HuH-7.5 (cell line): ENCODE results near the gene ODF2.
"Not testable (repeated sequence)": the region's sequence is repeated elsewhere in the genome, so short reads cannot be mapped to it uniquely, and the experiment has no call there.

ENCODE experiments used
- DNase-seq: peaks from one replicate; pipeline ENCODE4 v3.0.0; 2011; ENCODE audit warnings: low spot score

ODF2 gene

DNA sequence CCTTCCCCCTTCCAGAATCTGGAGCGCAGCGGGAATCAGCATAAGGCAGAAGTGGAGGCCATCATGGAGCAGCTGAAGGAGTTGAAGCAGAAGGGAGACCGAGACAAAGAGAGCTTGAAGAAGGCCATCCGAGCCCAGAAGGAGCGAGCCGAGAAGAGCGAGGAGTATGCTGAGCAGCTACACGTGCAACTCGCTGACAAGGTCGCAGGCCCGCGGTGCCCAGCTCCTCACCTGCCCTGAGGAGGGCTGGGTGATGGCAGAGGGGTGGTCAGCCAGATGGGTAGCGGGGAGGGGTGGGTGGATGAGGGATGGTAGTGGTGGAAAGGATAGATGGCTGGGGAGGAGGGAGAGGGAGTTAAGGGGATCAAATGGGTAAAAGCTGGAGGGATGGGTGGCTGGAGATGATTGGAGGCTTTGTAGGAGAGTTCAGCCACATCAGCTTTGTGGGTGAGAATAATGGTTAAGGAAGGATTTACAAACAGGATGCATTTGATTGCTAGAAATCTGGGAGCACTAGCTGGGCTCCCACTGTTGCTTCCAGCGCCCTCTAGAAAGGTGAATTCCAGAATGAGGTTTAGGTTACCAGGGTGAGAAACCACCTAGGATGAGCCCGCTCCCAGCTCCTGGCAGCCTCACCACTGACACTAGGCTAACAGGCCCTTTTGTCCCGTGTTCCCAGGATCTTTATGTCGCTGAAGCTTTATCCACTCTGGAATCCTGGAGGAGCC, 29.0 kb downstream of the ODF2 start:
- no peak for DNase-seq

DNA sequence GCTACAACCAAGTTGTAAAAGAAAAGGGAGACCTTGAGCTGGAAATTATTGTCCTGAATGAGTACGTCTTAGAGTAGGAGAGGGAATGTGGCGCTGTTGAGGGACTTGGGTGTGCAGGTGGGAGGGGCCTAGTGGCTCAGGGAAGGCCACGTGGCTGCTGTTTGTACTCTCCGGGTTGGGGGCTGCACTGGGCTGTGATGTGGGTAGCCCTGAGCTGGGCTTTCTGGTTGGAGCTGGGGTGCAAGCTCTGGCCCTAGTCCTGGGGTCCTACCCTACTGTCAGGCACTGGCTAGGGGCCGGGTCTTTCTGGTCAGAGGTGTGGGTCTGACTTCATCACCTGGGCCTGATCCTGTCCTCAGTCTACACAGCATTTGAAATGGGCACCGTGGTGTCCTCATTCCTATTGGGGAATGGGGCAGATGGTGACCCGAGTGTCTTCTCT, 29.6 kb downstream of the ODF2 start:
- DNase-seq: no peak

DNA sequence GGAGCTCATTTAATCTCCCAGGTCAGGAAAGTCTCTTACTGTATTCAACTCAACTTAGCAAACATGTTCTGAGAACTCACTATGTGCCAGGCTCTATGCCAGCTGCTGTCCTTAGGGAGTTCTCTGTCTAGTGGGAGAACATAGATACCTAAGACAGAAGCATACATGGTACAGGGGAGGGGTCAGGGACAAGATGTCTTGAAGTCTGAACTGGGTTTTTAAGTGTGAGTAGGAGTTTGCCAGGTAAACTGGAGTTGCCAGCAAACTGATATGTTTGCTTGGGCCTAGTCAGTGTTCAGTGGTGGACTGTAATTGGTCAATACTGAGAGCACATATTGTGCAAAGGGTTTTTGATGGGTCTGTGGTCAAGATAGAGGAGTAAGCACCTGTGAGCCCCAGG, 30.4 kb downstream of the ODF2 start:
- DNase-seq: no peak

DNA sequence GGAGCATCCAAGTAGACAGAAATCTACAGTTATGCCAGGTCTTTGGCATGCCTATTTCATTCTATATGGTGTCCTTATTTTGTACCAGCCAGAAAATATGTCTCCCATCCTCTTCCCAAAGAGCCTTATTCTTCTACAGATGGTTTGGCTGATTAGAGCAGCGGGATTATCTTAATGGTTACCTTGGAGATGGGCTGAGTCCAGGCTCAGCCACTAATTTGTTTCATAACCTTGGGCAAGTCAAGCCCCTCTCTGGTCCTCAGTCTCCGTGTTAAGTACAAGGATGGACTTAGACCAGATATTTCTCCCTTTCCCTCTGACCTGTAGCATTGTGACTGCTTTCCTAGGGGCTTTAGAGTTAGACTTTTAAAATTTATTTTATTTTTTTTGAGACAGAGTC, 37.6 kb downstream of the ODF2 start:
- no peak for DNase-seq

DNA sequence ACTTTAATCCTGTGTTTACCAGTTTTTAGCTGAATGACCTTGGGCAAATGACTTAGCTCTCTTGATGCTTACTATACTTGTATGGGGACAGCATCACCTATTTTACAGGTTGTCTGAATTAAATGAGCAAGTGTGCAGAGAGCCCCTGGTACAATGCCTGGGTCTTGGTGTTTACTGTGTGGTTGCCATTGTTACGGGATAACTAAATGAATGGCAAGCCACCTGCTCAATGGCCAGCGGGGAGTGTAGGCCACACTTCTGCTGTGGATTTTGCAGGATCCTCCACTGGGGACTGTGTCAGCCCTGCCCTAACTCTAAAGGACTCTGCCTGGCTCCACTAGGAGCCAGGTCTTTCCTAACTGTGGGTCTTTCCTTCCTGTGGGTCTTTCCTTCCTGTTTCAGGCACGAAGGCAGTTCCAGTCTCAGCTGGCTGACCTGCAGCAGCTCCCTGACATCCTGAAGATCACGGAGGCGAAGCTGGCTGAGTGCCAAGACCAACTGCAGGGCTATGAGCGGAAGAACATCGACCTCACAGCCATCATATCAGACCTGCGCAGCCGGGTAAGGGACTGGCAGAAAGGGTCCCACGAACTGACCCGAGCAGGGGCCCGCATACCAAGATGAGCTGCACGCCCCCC, 38.4 kb downstream of the ODF2 start:
- DNase-seq: no peak

DNA sequence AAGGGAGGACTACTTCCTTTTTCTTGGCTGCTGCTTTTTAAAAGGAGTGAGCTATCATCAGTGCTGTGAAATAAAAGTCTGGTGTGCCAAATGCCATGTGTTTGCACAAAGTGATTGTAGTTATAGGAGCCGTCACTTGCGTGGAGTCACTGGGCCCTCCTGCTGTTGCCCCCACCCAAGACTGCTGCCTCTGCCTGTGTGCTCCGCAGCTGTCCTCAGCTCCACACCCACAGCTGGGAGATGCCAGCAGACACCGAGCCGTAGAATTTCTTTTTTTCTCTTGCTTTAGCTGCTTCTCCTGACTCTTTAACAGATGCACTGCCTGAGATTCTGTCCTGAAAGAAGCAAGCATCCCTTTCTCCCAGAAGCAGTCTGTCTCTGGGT, 38.9 kb downstream of the ODF2 start:
- no peak for DNase-seq

DNA sequence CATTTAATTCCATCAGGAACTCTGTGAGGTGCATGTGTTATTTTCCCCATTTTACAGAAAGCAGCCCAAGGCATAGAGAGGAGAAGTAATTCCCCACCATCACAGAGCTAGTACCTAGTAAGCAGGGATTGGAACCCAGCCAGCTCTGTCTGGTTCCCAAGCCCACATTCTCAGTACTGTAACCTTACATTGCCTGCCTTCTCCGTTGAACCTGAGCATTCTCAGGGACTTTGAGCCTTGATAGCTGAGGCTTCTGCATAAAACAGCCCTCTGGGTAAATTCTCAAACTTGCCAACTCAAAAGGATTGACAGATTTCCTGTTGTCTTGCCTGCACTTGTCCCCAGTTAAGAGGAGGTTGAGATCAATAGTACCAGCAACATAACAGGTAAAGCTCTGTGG, 39.5 kb downstream of the ODF2 start:
- DNase-seq: no peak

DNA sequence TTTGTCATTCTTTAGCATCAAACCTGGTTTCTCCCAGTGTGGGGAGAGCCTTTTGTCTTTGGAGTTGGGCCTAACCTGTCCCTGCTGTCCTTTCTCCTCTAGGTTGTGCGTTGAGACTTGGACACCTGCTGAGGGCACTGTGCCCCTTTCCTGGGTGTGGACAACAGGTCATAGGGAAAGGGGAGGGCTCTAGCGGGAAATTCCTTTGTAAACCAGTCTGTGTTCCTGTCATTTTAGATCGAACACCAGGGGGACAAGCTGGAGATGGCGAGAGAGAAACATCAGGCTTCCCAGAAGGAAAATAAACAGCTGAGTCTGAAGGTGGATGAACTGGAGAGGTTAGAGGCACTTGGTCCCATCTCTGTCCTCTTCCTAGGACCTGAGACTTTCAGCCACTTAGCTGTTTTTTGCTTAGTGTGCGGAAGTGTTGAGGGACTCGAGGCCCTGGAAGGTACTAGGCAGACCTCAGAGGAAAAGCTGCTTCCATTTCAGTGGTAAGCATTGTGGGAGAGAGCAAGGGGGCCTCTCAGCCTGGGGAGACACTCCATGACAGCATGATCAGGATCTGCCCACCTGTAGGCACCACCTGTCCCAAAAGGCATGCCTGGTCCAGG, 40.1 kb downstream of the ODF2 start:
- DNase-seq: no peak

DNA sequence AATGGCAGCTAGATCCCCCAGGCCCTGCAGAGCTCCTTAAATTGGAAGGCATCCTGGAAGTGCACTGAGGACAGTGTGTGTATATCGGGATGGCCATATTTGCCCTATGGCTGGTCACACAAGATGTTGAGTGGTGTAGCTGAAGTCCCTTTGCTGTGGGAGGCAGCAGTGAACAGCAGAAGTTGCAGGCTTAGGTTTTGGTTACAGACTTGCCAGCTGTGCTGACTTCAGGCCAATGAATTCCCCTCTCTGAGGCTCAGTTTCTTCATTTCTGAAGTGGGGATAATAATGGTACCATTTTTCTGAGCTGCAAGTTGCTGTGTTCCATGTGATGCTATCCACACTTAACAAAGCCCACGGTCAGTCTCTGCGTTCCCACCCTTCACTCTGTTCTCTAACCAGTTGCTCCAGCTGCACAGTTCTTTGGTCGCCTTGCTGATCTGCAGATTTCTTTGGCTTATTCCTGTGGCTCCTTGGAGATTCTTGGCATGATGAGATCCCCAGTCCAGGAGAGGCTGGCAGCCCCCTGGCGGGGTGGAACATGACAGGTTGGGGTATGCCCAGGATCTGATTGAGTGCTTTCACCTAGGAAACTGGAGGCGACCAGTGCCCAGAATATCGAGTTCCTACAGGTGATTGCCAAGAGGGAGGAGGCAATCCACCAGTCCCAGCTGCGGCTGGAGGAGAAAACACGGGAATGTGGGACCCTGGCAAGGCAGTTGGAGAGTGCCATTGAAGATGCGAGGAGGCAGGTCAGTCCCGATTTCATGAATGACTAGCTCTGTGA, 42.2 kb downstream of the ODF2 start:
- DNase-seq: no peak

DNA sequence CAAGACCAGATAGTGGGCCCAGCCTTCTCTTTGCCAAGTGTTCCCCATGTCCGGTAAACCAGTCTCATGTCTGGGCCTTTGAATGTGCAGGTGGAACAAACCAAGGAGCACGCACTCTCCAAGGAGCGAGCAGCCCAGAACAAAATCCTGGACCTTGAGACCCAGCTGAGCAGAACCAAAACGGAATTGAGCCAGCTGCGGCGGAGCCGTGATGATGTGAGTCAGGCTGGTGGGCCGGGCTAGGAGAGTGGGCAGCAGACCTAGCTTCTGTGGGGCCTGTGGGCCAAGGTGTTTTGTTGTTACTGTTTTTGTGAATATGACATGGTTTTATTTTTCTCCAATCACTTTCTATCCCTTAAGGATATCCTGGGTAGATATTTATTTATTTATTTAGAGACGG, 43.1 kb downstream of the ODF2 start:
- no peak for DNase-seq

DNA sequence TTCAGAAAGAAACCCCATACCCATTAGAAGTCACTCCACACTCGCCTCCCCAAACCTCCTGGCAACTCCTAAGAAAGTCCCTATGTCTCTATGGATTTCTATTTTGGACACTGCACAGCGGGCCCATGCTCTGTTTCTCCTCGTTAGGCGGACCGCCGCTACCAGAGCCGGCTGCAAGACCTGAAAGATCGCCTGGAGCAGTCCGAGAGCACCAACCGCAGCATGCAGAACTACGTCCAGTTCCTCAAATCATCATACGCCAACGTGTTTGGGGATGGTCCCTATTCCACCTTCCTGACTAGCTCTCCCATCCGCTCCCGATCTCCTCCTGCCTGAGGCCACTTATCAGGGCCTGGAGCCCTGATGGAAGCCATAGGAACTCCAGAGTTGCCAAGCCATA, 44.1 kb downstream of the ODF2 start:
- DNase-seq: no peak

DNA sequence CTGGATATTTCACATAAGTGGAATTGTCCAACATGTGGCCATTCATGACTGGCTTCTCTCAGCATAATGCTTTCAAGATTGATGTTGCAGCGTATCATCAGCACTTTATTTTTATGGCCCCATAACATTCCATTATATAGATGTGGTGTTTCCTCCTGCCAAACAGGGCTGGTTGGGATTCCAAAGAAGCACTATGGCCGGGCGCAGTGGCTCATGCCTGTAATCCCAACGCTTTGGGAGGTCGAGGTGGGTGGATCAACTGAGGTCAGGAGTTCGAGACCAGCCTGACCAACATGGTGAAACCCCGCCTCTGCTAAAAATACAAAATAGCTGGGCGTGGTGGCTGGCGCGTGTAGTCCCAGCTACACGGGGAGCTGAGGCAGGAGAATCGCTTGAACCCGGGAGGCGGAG, 47.6 kb downstream of the ODF2 start:
- DNase-seq: not testable (repeated sequence)

DNA sequence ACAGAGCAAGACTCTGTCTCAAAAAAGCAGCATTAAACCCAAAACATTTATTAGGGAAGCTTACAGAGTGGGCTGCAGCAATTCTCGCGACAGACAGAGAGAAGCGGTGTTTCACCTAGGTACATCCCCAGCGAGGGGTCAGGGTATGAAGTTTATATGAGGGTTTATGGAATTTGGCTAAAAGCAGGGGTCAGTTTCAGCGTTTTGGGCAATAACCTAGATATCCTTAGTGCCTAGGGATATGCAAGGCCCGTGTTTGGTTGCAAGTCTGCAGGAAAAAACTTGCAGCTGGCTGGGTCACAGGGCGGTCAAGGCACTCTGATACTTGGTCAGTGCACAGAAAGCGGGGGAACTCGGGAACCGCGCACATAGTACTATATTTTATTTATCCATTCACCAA, 48.1 kb downstream of the ODF2 start:
- DNase-seq: no peak

DNA sequence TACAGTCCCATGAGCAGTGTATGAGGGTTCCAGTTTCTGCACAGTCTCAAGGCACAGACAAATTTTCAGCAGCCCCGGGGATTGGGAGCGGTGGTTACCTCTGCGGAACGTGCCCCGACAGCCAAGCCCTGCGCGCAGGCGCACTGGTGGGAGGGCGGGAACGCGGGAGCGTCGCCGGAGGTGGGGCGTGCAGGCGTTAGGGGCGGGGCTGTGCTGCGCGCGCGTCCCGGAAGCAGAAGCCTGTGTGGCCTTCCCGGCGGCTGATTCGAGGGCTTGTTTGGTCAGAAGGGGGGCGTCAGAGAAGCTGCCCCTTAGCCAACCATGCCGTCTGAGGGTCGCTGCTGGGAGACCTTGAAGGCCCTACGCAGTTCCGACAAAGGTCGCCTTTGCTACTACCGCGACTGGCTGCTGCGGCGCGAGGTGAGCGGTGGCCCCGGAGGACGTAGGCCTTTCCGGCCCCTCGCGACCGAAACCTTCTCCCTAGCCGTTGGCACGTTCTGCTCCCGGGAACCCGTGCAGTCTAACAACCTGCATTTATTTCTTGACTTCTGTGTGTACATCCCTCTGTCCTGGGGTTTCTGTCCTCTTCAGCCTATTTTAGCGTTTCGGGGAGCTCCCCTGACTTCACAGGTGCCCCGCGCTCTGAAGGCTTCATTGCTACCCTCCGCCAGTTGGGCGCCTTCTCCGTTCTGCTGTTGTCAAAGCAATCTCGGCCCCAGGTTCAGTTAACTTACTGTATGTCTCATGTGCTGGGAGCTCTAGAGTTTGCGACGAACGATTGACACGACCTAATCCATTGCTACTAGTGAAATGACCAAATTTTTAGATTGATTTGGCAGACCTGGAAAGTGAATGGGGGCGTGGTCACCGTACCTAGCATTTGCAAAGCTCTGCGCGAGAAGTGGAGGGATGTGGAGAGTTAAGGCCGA, 48.9 kb downstream of the ODF2 start, which contains the start of gene GLE1:
Gene GLE1, plus strand, starts transcription at position 235 of the 929 bp plus-strand sequence. Its CDS starts 87 bp downstream, at position 322.
- DNase-seq: peak; percentile 96

DNA sequence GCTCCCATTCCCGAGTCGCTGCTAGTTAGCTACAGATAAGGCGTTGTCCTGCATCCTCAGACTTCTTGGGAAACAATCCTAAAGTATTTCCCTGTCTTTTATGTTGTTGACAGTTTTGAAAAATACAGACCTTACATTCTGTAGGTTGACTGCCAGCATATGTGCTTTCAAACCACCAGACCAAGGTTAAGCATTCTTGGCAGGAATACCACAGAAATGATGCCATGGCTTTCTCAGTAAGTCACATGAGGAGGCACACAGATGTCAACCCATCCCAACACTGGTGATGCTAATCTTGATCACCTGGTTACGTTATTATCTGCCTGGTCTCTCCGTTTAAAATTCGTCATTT, 49.6 kb downstream of the ODF2 start:
- DNase-seq: no peak

DNA sequence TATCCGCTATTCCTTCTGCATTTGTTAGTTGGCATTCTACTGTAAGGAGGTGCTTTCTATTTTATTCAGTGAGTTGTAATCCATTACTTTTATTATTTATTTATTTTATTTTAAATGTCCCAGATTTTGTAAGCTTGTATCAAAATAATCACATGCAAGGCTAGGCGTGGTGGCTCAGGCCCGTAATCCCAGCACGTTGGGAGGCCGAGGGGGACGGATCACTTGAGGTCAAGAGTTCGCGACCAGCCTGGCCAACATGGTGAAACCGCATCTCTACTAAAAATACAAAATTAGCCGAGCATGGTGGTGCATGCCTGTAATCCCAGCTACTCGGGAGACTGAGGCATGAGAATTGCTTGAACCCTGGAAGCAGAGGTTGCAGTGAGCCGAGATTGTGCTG, 50.1 kb downstream of the ODF2 start:
- not testable (repeated sequence) for DNase-seq

DNA sequence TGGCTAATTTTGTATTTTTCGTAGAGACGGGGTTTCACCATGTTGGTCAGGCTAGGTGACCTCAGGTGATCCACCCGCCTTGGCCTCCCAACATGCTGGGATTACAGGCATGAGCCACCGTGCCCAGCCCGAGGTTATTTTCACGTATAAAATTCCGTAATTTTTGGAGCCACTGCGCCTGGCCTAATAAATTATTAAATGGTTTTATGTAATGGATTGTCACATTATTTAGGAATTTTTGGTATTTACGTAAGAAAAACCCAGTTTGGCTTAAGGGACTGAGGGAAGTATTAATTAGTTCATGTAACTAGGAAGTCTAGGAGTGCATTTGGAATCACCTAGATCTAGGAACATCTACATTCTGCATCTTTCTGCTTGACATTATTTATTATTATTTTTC, 57.0 kb downstream of the ODF2 start:
- no peak for DNase-seq

DNA sequence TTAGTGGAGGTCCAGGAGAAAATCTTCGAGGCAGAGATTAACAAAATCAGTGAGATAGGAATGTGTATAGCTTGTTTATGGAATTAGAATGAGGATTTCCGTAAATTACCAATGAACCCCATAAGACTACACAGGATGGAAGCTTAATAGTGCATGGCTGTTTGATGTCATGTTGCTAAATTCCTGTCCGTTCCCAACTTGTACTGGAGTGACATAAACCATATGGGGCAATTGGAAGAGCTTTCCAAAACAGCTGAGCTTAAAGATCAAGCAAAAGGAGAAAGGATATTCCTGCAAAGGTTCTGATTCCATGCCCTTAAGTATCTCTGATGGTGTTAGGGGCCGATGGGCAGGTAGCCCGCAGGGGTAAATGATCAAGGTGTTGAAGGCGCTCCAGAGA, 66.2 kb downstream of the ODF2 start:
- no peak for DNase-seq

DNA sequence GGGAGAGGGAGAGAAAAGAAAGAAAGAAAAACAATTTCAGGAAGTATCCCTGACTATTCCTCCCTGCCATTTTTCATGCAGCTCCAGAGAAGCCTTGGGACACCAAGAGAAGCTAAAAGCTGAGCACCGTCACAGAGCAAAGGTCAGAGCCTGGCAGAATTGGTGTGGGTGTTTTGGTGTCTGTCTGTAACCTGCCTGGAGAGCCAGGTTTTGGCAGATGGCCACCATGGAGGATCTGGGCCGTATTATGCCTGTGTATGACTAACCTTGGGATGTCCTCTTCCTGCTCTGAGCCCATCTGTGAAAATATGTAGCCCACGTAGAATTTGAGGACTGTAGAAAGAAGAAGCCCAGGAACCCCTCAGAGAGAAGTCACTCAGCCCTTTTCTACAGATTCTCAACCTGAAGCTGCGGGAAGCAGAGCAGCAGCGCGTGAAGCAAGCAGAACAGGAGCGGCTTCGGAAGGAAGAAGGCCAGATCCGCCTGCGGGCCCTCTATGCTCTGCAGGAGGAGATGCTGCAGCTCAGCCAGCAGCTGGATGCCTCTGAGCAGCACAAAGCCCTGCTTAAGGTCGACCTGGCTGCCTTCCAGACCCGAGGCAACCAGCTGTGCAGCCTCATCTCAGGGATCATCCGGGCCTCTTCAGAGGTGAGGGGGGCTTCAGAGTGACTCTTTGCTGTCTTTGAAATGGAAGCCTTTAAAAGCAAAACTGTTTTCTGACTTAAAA, 67.6 kb downstream of the ODF2 start:
- no peak for DNase-seq

DNA sequence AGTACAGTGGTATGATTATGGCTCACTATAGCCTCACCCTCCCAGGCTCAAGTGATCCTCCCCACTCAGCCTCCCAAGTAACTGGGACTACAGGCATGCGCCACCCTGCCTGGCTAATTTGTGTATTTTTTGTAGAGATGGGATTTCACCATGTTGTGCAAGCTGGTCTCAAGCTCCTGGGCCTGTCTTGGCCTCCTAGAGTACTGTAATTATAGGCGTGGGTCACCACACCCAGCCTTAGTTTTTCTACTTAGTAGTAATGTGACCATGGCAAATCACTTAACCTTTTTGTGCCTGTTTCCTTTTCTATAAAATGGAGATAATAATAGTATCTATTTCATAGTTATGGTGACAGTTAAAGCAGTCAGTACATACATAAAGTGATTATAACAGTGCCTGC, 70.9 kb downstream of the ODF2 start:
- no peak for DNase-seq
